Right lobe of liver (tissue), 4 donors: ENCODE data around the gene UBE2S.

Experiments used
- POLR2A ChIP-seq: fragments of 450-650 bp; IDR thresholded peaks from one replicate; pipeline ENCODE4 v1.6.1; 2017; ENCODE audit warnings: antibody characterized with exemption, mild to moderate bottlenecking
- TF ChIP-seq, protein P1 (sequence below), 4 donors: fragments of 200-600 bp in 3 of 4; fragments of 450-650 bp in 1 of 4; IDR thresholded peaks; one replicate each; pipeline versions ENCODE4 v1.5.1 to v1.8.0; 2016 to 2022; ENCODE audit warnings: antibody characterized with exemption in 4 of 4, mild to moderate bottlenecking in 2 of 4
- donor health status: DM: no; HTN: no; CAD: no.
- donor health status: DM: no; HTN: no; CAD: no.
- donor health status: DM: no; HTN: yes; CAD: no.

- TF ChIP-seq POLR2A = peak; percentile 98
- TF ChIP-seq, protein P1, sequence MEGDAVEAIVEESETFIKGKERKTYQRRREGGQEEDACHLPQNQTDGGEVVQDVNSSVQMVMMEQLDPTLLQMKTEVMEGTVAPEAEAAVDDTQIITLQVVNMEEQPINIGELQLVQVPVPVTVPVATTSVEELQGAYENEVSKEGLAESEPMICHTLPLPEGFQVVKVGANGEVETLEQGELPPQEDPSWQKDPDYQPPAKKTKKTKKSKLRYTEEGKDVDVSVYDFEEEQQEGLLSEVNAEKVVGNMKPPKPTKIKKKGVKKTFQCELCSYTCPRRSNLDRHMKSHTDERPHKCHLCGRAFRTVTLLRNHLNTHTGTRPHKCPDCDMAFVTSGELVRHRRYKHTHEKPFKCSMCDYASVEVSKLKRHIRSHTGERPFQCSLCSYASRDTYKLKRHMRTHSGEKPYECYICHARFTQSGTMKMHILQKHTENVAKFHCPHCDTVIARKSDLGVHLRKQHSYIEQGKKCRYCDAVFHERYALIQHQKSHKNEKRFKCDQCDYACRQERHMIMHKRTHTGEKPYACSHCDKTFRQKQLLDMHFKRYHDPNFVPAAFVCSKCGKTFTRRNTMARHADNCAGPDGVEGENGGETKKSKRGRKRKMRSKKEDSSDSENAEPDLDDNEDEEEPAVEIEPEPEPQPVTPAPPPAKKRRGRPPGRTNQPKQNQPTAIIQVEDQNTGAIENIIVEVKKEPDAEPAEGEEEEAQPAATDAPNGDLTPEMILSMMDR (IDR thresholded peaks at IDR 0.05) = no peak
Observed at GRCh38 chr19:55385724-55386492, 21.7 kb downstream of the UBE2S start, which contains the start of gene RPL28.
